Urothelium cell line (cell line): ENCODE measurements around the gene PRR7.

Experiments
- DNase-seq: peaks from one replicate; pipeline ENCODE4 v3.0.0; 2011; ENCODE audit warnings: low spot score, mixed read lengths
- FAIRE-seq: peaks from 2 replicates; lab custom pipeline; 2011; peaks lifted over from hg19 to GRCh38; lab: Jason Lieb, UNC

Gene PRR7

DNA sequence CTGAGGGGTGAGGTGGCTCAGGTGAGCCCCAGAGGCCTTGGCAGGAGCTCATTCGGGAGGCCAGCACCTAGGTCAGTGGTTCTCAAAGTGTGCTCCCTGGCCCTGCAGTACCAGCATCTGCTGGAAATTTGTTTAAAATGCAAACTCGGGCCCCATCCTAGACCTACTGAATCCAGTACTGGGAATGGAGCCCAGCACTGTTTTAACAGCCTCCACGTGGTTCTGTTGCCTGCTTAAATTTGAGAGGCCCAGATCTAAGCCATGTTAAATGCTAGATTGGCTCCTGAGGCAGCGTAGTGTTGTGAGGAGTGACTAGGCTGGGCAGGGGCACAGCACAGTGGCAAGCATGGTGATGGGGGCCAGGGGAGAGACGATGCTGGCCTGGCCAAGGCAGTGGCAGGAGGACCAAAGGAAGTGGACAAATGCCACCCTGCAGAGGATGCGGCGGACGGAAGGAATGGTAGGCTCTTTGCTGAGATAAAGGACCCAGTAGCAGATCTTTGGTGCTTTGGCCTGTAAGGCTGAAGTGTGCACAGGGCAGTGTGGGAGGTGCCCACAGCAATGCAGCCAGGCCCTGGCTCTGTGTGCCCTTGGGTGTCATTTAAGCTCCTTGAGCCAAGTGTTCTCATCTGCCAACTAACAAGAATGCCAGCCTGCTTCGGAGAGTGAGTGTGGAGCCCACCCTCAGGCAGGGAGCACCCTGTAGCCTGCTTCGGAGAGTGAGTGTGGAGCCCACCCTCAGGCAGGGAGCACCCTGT is 4.2 kb downstream of the PRR7 start:
- FAIRE-seq (no peak), DNase-seq (no peak)

DNA sequence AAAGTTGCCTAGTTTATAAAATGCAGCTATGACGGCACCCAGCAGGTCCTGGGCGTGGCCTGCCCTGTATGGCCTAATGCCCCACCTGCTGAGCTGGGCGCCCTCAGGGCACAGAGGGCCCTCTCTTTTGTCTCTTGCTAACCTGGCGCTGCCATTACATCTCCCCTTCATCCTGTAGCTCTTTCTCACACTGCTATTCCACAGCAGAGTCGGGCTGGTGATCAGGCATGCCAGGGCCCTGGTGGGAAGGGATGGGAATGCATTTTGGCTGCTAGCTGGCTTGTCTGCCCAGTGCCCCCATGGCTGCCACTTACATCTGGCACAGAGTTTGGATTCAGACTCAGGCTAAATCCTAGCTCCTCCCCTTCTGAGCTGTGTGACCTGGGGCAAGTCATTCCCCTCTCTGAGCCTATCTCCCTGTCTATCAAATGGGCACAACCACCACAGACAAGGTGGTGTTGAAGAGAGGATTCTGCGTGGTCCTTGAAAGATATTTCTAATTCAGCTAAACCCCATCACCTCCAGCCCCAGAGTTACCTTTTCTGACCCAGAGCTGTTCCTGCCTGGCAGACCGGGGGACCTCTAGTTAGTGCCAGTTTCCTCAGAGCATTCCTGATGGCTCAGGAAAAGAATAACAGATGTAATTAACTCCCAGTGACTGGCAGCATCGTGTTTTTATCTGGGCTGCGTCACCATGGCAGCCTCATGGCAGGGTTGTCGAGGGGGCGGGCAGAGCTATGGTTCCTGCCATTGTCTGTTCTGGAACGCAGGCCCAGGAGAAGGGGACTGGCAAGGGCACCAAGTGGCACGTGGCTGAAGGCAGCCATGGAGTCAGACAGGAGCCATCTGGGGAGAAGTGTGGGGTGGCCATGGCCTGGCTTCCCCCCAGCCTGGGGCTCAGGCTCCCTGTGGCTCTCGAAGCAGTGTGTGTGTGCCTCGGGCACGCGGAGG is 6.3 kb downstream of the PRR7 start:
- FAIRE-seq (no peak), DNase-seq (no peak)

DNA sequence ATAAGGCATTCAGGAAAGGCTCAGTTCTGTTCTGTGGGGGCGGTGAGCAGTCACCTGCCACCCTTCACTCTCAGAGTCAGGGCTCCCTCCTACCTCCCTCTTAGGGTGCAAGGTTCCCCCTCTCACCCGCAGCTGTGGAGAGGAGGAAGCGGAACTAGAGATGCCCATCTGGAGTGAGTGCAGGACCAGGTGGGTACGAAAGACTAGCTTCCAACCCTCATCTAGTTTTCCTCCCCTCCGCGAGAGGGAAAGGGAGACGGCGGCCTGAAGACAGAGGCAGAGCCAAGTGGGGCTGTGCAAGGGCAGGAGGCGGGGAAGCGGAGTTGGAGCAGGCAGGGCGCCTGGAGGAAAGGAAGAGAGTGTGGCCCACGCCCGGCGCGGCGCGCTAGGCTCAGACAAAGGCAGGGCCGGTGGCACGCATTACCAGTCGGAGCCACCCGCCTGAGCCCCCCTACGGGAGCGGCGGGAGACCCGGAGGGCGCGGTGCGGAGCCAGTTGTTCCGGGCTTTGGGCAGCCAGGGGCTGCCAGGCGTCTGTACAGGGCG is 7.3 kb downstream of the PRR7 start:
- no peak for FAIRE-seq
- no peak for DNase-seq

DNA sequence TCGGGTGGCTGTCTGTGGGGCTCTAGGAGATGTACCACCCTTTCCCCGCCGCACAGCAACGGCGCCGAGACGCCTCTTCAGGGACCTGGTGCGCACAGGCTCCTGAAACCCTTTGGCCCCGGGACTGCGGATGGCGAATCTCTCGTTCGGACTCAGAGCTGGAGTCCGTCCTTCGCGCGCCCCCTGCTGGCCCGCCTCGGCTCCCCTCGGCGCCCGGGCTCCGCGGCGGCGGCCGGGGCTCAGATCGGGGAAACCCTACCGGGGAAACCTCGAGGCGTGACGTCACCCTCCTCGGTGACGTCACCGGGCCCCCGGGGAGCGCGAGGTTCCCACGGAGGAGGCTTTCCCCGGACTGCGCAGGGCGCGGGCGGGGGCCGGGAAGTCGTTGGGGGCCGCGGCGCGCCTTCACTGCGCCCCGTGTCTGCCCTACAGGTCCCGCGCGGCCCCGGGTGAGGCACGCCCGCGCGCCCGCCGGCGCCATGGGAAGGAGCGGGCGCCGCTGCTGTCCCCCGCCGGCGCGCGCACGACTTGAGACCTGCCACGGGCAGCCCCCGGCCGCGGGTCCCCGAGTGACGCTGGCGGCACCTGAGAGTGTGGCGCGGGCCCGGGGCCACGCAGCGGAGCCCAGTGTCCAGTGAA is 7.9 kb downstream of the PRR7 start:
- DNase-seq (no peak), FAIRE-seq (no peak)

DNA sequence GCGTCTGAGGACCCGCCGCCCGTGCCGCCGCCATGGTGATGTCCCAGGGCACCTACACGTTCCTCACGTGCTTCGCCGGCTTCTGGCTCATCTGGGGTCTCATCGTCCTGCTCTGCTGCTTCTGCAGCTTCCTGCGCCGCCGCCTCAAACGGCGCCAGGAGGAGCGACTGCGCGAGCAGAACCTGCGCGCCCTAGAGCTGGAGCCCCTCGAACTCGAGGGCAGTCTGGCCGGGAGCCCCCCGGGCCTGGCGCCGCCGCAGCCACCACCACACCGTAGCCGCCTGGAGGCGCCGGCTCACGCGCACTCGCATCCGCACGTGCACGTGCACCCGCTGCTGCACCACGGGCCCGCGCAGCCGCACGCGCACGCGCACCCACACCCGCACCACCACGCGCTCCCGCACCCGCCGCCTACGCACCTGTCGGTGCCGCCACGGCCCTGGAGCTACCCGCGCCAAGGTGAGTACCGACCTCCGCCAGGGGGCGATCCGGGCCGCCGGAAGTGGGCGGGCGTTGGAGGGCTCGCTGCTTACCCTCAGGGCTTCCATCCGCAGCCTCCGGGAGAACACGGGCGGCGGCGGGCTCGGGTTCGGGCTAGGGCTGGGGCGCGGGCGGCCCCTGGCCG is 8.5 kb downstream of the PRR7 start:
- DNase-seq (no peak), FAIRE-seq (no peak)

DNA sequence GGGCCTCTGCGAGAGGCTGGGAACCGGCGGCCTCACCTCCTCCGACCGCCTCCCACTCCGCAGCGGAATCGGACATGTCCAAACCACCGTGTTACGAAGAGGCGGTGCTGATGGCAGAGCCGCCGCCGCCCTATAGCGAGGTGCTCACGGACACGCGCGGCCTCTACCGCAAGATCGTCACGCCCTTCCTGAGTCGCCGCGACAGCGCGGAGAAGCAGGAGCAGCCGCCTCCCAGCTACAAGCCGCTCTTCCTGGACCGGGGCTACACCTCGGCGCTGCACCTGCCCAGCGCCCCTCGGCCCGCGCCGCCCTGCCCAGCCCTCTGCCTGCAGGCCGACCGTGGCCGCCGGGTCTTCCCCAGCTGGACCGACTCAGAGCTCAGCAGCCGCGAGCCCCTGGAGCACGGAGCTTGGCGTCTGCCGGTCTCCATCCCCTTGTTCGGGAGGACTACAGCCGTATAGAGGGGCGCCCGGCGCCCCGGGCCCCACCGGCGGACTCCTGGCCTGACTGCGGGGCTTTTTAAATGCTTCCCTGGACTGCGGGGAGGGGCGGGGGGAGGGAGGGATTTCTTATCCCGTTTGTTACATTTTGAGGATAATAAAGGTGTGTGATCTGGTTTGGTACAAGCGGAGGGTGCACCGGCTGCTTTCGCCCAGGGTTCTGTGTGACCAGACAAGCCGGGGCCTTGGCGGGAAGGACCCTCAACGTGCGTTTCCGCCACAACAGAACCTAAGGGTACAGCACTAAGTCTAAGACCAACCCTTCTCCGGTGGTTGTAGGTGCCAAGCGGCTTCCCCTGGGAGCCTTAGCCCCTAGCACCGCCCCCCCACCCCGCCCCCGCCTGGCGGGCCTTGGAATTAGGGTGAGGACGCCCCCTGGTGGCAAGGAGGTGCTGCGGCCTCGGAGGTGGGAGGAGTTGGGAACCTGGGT is 9.3 kb downstream of the PRR7 start:
- no peak for FAIRE-seq
- DNase-seq: peak; percentile 88

DNA sequence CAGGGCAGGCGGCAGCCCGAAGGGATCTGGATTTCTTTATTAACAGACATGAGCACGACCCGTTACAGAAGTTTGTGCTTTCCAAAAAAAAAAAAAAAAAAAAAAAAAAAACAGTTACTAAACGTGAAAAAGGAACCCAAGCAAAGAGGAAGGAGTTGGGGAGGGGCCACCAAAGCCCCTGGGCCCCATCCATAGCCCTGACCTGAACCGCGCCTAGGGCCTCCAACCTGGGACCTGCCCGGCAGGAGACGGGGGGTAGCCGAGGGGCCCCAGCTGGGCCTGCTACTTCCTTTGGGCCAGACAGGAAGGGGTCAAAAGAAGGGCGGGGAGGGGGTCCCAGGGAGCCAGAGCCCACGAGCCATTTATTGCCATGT is 10.0 kb downstream of the PRR7 start:
- FAIRE-seq: no peak
- no peak for DNase-seq

DNA sequence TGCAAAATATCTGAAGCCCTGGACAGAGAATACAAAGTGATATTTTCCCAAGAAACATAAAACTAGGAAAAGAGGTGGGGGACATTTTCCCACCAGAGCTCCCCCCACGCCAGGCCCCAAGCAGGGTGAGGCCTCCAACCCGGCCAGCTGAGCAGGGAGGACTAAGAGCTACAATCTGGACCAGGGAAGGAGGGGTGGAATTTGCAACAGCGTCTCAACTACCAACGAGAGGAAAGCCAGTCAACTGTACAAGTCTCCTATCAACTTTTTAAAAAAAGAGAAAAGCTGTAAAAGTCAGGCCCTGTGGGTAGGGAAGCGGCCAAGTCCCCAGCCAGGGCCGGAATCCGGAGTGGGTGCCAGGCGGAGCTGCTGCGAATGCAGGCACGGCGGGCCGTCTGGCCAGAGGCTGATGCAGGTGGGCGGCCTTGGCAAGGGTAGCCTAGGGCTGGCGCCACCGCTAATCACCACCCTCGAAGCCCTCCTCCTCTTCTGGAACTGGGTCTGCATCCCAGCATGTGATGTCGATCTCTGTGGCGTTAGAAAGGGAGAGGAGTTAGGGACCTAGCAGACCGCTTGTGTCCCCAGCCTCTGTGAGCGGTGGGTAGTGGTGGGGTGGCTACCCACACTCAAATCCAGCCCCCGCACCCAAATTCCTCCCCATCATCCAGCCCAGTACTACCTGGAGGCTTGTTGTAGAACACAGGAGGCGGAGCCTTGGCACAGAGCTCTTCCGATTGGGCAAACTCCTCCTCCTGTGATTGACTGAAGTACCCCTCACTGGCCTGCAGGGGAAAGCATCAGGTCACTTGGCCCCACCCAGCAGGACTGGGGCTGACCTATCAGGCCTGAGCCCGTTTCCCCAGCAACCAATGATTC is 10.6 kb downstream of the PRR7 start:
- FAIRE-seq (peak; percentile 68), DNase-seq (peak; percentile 94)

DNA sequence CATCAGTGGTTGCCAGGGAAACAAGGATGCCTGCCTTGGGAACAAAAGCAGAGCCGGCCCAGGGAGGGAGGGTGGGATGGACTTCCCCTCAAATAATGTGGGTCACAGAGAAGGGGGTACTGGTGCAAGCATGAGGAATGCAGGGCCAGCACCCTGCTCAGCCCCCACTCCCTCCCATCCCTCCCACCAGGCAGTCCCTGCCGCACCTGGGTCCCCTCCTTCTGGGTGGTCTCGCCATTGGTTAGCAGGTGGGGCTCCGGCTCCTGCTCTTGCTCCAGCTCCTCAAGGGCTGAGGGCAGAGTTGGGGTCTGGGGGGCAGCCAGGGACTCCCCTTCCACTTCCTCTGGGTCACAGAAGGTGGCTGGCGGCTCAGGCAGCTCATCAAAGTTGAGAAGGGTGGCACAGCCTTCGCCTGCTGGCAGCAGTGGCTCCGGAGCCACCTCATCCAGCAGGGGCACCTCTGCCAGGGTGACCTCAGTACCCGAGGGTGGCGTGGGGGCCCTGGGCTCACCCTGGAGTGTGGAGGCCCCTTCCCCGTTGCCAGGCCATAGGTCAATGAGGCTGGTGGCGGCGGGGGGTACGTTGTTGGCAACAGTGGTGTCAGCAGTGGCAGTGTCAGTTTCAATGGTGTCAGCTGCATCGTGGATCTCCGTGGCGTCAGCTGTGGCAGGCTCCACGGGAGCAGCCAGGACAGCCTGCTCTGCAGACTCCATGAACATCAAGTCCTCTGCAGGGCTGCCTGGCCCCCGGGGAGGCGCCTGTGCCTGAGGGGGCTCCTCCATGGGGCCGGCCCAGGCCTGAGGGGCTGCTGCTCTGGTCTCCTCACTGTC is 11.5 kb downstream of the PRR7 start:
- FAIRE-seq (no peak), DNase-seq (no peak)

DNA sequence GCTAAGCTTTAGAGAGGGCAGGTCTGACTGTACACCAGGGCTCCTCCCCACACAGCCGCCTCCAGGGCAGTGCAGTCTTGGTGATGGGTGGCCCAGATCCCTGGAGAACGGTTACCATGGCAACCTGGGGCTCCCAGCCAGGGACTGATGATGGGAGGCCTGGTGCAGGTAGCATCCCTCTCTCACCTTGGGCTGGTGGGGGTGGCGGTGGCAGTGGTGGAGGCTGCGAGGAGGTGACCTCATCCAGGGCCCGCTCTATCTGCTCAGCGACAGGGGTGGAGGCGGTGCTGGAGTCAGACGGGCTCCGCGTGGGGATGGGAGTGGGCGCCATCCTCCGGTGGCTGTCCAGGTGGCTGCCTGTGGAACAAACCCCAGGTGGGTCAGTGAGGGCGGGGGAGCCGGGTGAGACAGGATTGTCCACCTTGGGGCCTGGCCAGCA is 12.3 kb downstream of the PRR7 start:
- FAIRE-seq: no peak
- DNase-seq: peak; percentile 38

DNA sequence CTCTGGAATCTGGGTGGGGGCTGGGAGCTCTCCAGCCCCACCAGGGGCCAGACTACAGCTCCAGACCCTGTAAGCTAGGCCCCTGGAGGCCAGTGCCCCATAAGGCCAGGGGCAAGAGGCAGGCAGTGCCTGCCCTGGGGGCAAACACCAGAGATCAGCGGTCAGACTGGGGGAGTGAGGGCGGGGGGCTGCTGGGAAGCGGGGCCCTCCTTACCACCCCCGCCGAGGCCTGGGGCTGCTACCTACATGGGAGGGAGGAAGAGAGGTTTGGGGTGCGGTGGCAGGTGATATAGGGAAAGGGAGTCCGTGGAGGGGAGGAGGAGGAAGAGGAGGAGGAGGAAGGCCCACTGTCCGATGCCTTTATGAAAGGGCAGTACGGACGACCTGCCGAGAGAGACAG is 12.7 kb downstream of the PRR7 start:
- no peak for DNase-seq
- FAIRE-seq: no peak

DNA sequence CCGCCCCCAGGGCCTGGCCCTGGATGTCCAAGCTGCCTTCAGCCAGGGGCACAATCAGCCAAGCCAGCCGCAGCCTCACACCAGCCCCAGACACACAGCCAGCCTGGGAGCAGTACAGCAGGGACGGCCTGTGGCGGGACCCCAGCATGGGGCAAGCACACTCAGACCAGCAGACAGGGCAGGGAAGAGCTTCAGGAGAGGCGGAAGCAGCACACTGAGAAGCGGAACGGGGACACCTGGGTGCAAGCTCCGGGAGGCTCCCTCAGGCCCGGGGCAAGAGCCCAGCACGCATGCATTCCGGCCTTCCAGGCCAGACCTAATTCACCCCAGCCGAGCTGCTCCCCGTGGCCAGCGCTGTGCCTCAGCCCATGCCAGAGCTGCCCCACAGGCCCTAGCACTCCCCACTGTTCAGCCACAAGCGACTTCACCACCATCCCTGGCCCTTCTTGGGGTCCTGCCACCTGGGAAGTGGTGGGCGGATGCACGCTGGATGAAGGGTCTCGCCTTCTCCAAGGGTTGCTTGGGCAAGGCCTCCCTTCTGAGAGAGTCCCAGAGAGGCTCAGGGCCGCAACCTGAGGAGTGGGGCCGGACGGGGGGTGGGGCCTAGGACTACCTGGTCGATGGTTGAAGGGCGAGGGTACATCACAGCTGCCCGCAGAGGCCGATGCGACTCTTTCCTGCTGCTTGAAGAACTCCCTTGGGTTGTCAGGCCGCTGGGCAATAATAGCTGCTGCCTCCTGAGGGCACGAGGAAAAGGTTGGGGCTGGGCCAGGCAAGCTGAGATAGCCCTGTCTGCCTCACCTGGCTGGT is 13.4 kb downstream of the PRR7 start:
- no peak for FAIRE-seq
- DNase-seq: no peak

DNA sequence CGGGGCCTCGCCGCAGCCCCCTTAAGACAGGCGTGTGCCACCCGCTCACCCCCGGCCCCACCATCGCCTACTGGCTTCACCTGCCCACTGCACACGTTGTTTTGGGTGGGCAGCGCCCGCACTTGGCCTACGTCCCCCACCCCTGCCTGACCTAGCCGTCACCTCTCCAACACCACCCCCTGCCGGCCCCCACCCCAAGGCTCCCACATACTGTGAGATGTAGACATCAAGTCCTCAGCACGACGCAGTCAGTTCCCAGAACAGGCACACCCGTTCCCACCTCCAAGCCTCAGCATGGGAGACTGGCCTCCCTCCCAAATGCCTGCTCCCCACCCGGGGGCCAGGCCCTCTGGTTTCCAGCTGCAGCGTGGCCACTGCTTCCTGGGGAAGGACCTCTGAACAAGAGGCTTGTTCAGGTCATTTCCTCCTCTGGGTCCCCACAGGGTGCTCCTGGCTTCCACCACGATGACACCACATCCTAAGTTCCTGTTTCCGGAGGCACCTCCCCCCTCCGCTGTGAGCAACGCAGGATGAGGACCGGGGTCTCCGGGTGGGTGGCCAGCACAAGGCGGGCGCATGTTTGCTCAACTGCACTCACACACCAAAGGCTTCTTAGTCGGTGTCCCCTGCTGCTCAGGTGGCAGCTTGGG is 15.5 kb downstream of the PRR7 start:
- no peak for FAIRE-seq
- DNase-seq: no peak

DNA sequence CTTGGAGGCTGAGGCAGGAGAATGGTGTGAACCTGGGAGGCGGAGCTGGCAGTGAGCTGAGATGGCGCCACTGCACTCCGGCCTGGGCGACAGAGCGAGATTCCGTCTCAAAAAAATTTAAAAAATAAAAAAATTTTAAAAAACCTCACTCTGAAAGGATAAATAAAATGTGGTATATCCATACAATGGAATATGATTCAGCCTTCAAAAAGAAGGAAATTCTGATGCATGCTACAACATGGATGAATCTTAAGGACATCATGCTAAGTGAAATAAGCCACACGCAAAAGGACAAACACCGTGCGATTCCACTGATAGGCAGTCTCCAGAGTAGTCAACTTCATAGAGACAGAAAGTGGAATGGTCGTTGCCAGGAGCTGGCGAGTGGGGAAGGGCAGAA is 18.4 kb downstream of the PRR7 start:
- no peak for DNase-seq
- no peak for FAIRE-seq

DNA sequence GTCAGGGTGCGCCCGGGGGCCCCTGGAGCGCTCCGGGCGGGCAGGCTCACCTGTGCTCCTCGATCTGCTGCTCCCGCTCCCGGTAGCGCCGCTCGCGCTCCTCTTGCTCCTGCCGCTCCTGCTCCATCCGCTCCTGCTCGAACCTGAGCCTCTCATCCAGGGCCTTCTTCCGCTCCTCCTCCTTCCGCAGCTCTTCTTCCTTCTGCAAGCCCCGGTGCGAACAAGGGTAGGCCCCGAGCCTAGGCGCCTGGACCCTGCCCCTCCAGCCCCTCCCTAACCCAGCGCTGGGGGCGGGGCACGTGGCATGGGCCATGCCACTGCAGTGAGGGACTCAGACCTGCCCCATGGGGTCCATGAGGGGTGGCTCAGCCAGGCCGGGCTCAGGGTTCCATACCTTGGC is 20.2 kb downstream of the PRR7 start:
- no peak for FAIRE-seq

DNA sequence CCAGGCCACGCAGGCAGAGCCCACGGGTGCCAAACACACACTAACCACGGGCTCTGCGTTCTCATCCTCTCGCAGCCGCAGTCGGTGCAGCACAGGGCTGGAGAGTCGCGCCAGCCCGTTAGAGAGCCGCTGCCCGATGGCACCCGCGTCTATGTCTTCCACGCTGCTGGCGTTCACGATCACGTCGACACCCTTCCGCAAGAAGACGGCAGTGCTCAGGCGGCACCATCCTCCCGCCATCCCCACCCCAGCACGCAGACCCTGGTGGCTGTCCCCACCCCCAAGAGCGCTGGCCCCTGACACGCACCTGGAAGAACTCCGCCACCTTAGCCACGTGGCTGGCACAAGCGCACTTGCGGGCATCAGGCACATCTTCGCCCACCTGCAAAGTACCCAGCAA is 20.8 kb downstream of the PRR7 start:
- DNase-seq (no peak), FAIRE-seq (no peak)

More for the DNA sequence above, 20.2 kb downstream of the PRR7 start:
- DNase-seq: no peak

DNA sequence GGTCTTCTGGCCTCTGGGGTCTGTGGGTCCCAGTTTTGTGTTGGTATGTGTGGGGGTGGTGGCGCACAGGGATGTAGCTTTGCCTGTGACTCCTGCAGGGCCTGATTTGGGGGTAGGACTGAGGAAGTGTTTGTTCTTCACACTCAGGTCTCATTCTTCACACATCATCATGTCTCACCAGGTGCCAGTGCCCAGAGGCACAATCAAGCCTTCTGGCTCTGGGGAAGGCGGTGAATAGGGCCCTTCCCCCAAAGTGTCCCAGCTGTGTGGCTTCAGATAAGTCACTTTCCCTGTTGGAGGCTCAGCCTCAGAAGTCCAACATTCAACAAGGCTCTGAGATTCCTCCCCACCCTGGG is 21.7 kb downstream of the PRR7 start:
- DNase-seq: no peak

More for the DNA sequence above, 21.7 kb downstream of the PRR7 start:
- no peak for FAIRE-seq
